ENCODE data around the gene IRAK3. TPM values are rescaled to one million over a fixed set of nuclear protein-coding genes. Genes with fewer than 3 reads are reported as not detected.
"Not testable (repeated sequence)": the region's sequence is repeated elsewhere in the genome, so short reads cannot be mapped to it uniquely, and the experiment has no call there.

Gene IRAK3
- total RNA-seq, 1 experiment from 2014 or later, result 0.70 TPM

DNA sequence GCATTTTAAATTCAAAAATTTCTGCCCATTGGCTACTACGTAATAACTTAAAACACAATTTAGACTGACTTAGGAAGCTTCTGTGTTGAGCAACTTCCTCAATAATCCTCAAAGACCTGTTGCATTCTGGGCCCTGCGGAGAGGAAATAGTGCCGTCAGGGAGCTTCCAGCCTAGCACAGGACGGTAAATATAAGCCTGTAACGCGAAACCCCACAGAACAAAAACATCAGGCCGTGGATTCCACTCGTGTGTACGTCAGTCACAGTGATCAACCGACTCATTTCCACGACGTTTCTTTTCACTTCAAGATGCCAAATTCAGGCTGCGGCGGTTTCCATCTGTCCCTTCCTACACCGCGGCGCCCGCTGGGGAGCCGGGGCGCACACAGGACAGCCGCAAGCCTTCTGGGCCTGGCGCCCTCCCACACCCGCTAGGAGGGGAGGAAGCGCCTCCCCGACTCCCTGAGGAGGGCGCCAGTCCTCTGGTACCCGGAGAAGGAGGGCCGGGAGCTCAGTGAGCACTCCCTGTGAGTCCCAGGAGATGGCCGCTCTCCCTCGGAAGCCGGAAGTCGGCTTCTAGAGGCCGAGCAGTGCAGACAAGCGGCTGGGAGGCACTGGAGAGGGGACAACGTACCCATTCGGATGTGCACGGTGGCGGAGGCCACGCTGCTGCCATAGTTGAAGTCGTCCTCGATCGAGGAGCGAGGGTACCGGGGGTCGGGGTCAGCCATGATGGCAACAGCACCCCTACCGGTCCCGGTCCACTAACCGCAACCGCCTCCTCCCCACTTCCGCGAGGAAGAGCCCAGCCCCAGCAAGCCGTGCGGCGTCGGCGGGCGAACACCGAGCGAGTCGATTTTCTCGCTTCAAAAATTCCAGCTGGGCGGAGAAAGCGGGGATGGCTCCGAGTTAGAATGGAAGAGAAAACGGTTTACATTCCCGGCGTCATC is 19.5 kb upstream of the IRAK3 start, which contains the start of gene TMBIM4 (continued):
- TF ChIP-seq, protein P1, sequence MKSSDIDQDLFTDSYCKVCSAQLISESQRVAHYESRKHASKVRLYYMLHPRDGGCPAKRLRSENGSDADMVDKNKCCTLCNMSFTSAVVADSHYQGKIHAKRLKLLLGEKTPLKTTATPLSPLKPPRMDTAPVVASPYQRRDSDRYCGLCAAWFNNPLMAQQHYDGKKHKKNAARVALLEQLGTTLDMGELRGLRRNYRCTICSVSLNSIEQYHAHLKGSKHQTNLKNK (CRISPR knock-in tag; IDR thresholded peaks at IDR 0.05), result no peak
- TF ChIP-seq, protein P2, sequence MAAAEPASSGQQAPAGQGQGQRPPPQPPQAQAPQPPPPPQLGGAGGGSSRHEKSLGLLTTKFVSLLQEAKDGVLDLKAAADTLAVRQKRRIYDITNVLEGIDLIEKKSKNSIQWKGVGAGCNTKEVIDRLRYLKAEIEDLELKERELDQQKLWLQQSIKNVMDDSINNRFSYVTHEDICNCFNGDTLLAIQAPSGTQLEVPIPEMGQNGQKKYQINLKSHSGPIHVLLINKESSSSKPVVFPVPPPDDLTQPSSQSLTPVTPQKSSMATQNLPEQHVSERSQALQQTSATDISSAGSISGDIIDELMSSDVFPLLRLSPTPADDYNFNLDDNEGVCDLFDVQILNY (CRISPR knock-in tag; IDR thresholded peaks at IDR 0.05), result peak; percentile 64; the same call in 1 of the 2 replicates
- TF ChIP-seq FOXK1 (CRISPR knock-in tag; IDR thresholded peaks at IDR 0.05) (no peak; the same call in 1 of the 2 replicates), MYBL2 (CRISPR knock-in tag; IDR thresholded peaks at IDR 0.05) (peak; percentile 85), KAT7 (CRISPR knock-in tag; IDR thresholded peaks at IDR 0.05; ENCODE audit: borderline replicate concordance) (peak; percentile 91; the same call in 1 of the 2 replicates)
- TF ChIP-seq, protein P3, sequence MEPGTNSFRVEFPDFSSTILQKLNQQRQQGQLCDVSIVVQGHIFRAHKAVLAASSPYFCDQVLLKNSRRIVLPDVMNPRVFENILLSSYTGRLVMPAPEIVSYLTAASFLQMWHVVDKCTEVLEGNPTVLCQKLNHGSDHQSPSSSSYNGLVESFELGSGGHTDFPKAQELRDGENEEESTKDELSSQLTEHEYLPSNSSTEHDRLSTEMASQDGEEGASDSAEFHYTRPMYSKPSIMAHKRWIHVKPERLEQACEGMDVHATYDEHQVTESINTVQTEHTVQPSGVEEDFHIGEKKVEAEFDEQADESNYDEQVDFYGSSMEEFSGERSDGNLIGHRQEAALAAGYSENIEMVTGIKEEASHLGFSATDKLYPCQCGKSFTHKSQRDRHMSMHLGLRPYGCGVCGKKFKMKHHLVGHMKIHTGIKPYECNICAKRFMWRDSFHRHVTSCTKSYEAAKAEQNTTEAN (CRISPR knock-in tag; IDR thresholded peaks at IDR 0.05), result peak; percentile 84

DNA sequence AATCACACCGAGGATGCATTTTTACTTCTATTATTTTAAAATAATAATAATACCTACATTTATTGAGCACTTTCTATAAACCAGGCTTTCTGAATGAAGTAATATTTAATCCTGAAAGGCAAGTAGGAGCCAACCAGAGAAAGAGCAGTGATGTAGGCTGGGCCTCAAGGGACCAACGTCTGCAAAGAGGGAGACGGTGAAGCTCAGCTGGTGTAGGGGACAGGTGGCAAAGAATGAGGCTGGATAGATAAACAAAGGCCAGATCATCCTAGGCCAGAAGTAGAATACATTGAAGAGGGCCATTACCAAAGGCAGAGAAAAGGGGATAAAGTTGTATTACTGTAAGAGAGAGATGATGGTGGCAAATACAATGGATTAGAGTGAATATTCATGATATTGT is 18.4 kb upstream of the IRAK3 start:
- Mint-ChIP-seq H3K4me1 (peaks cover 11% of the 10 kb centered on the region), H3K4me3 (peak overlapping the region; percentile 94), H3K27me3 (ENCODE audit: low read depth) (peaks cover 5% of the 10 kb centered on the region; the same call in 1 of the 2 replicates), H3K9me3 (peaks cover 16% of the 10 kb centered on the region), H3K27ac (no peak overlapping the region), H3K36me3 (peaks cover 17% of the 10 kb centered on the region)
- ATAC-seq (no peak), DNase-seq (ENCODE audit: low spot score) (no peak)
- TF ChIP-seq, protein P4, sequence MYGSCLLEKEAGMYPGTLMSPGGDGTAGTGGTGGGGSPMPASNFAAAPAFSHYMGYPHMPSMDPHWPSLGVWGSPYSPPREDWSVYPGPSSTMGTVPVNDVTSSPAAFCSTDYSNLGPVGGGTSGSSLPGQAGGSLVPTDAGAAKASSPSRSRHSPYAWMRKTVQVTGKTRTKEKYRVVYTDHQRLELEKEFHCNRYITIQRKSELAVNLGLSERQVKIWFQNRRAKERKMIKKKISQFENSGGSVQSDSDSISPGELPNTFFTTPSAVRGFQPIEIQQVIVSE (CRISPR knock-in tag; IDR thresholded peaks at IDR 0.05; ENCODE audit: borderline replicate concordance), result no peak
- TF ChIP-seq KAT7 (CRISPR knock-in tag; IDR thresholded peaks at IDR 0.05; ENCODE audit: borderline replicate concordance) (no peak), JAZF1 (CRISPR knock-in tag; IDR thresholded peaks at IDR 0.05) (no peak), TCF7 (CRISPR knock-in tag; IDR thresholded peaks at IDR 0.05; ENCODE audit: low read depth) (no peak), ZNF121 (CRISPR knock-in tag; IDR thresholded peaks at IDR 0.05) (no peak), FOXP1 (CRISPR knock-in tag; IDR thresholded peaks at IDR 0.05; ENCODE audit: borderline replicate concordance) (no peak), FOXJ3 (CRISPR knock-in tag; IDR thresholded peaks at IDR 0.05; ENCODE audit: borderline replicate concordance) (no peak), RORB (CRISPR knock-in tag; IDR thresholded peaks at IDR 0.05) (no peak), ZNF232 (CRISPR knock-in tag; IDR thresholded peaks at IDR 0.05) (no peak), RELA (CRISPR knock-in tag; IDR thresholded peaks at IDR 0.05; ENCODE audit: borderline replicate concordance) (no peak), FOXK1 (CRISPR knock-in tag; IDR thresholded peaks at IDR 0.05) (no peak), ATF1 (CRISPR knock-in tag; IDR thresholded peaks at IDR 0.05) (no peak)
- TF ChIP-seq, protein P5, sequence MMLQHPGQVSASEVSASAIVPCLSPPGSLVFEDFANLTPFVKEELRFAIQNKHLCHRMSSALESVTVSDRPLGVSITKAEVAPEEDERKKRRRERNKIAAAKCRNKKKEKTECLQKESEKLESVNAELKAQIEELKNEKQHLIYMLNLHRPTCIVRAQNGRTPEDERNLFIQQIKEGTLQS (CRISPR knock-in tag; conservative IDR thresholded peaks at IDR 0.05), result no peak
- ChIA-PET CTCF (interaction anchor here (0.7 kb wide), 1 partner anchor 655 kb away, joined by 3 read pairs; no protein-coding TSS in a partner anchor), POLR2A (interaction anchor here (1.6 kb wide), 1 partner anchor 40 kb away, joined by 7 read pairs; the partner anchor contains the start of gene LLPH)

DNA sequence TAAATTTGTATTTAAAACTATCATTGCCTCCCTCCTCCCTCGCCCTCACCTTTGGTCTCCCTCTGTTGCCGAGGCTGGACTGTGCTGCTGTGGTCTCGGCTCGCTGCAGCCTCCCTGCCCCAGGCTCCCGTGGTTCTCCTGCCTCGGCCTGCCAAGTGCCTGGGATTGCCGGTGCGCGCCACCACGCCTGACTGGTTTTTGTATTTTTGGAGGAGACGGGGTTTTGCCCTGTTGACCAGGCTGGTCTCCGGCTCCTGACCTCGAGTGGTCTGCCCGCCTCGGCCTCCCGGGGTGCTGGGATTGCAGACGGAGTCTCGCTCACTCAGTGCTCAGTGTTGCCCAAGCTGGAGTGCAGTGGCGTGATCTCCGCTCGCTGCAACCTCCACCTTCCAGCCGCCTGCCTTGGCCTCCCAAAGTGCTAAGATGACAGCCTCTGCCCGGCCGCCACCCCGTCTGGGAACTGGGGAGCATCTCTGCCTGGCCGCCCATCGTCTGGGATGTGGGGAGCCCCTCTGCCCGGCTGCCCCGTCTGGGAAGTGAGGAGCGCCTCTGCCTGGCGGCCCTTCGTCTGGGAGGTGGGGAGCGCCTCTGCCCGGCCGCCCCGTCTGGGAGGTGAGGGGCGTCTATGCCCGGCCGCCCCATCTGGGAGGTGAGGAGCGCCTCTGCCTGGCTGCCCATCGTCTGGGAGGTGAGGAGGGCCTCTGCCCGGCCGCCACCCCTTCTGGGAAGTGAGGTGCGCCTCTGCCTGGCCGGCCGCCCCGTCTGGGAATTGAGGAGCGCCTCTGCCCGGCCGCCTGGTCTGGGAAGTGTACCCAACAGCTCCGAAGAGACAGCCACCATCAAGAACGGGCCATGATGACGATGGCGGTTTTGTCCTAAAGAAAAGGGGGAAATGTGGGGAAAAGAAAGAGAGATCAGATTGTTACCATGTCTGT is 14.4 kb upstream of the IRAK3 start:
- CTCF ChIA-PET, result not testable (repeated sequence)
- H3K27me3 Mint-ChIP-seq (ENCODE audit: low read depth), result peaks cover 10% of the 10 kb centered on the region; the same call in 1 of the 2 replicates

More for the DNA sequence above, 14.4 kb upstream of the IRAK3 start:
- DNase-seq (ENCODE audit: low spot score); POLR2A ChIA-PET; ATAC-seq; H3K4me3 Mint-ChIP-seq; H3K36me3 Mint-ChIP-seq; H3K4me1 Mint-ChIP-seq; H3K27ac Mint-ChIP-seq: not testable (repeated sequence)
- H3K9me3 Mint-ChIP-seq, result peaks cover 12% of the 10 kb centered on the region
